ENCODE results near the gene C22orf15.

The C22orf15 gene

DNA sequence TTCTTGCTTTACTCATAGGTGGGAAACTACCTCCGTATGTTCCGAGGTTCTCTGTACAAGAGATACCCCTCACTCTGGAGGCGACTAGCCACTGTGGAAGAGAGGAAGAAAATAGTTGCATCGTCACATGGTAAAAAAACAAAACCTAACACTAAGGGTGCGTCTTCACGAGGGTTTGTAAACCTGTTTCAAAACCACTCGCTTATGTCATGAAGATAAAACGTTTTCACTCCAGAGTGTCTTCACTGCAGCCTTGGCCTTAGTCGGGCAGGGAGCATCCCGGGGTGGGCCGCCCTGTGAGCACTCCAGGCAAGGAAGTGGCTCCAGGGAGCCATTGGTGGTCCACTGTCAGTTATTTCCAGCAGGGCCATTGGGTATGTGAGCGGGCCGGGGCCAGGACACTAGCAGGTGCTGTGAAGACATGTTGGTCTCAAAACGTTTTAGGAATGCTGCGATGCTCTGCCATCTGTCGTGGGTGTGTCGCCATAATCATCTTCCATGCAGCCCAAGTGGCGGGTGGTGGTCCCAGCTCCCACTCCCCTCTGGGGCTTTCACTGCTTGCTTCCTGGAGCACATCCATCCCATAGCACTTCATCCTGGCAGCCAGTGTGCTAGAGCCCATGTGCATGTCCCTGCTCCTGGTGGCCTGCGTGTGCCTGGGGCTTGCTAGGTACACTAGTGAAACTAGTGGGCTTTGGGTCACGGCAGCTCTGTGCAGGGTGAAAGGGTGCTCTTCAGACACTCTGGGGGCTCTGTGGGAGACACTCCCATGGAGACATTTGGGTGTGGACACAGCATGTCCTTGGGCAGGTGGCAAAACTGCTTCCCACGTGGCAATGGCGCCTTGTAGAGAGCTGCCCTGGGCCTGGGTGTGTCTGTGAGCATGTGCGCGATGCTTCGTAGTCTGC, 29.2 kb downstream of the C22orf15 start:
- H3K4me3 ChIP-seq (ENCODE audit: low read depth, low read length), result no peak overlapping the region
- no peak for DNase-seq (ENCODE audit: low read depth, low spot score)
- TF ChIP-seq, protein P1, sequence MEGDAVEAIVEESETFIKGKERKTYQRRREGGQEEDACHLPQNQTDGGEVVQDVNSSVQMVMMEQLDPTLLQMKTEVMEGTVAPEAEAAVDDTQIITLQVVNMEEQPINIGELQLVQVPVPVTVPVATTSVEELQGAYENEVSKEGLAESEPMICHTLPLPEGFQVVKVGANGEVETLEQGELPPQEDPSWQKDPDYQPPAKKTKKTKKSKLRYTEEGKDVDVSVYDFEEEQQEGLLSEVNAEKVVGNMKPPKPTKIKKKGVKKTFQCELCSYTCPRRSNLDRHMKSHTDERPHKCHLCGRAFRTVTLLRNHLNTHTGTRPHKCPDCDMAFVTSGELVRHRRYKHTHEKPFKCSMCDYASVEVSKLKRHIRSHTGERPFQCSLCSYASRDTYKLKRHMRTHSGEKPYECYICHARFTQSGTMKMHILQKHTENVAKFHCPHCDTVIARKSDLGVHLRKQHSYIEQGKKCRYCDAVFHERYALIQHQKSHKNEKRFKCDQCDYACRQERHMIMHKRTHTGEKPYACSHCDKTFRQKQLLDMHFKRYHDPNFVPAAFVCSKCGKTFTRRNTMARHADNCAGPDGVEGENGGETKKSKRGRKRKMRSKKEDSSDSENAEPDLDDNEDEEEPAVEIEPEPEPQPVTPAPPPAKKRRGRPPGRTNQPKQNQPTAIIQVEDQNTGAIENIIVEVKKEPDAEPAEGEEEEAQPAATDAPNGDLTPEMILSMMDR (IDR thresholded peaks at IDR 0.05; ENCODE audit: low read depth, low read length), result no peak
- in situ Hi-C loops (cut with HindIII; ENCODE audit: low sequenced_read_pairs), result no loop called here

DNA sequence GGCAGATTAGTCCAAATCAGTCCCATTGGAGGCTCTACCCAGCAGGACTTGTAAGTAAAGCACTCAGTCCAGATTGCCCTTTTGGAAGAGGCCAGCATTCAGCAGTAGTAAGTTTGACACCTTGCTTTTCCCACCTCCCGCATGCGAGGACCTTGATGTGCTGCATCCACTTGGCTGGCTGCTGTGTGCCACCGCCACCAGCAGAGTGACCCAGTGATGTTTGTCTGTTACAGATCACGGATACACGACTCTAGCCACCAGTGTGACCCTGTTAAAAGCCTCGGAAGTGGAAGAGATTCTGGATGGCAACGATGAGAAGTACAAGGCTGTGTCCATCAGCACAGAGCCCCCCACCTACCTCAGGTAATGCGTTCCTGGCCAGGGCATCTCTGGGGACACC, 30.5 kb downstream of the C22orf15 start:
- TF ChIP-seq, protein P1 (IDR thresholded peaks at IDR 0.05; ENCODE audit: low read depth, low read length), result no peak
- DNase-seq (ENCODE audit: low read depth, low spot score), result no peak
- in situ Hi-C loops (cut with HindIII; ENCODE audit: low sequenced_read_pairs), result no loop called here

DNA sequence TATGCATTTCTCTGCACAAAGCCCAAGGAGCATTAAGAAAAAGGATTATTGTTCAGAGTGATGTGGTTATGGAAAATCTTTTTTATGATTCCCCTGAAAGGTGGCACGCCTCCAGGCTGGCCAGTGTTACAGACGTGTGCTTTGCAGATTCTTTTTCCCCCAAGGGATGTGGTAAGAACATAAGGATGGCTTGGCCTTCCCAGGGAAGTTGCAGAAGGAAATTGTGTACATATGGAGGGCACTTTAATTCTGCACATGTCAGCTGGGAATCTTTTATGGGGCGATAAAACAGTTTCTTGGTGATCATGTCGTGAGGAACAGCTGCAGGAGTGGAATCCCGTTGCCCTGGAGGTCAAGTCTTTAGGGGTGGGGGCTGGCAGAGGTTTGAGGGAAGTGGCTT, 33.7 kb downstream of the C22orf15 start:
- in situ Hi-C loops (cut with HindIII; ENCODE audit: low sequenced_read_pairs), result no loop called here
- DNase-seq (ENCODE audit: low read depth, low spot score), result no peak
- no peak overlapping the region for H3K4me3 ChIP-seq (ENCODE audit: low read depth, low read length)
- TF ChIP-seq, protein P1 (IDR thresholded peaks at IDR 0.05; ENCODE audit: low read depth, low read length), result no peak

More for the DNA sequence above, 30.5 kb downstream of the C22orf15 start:
- no peak overlapping the region for H3K4me3 ChIP-seq (ENCODE audit: low read depth, low read length)

- in situ Hi-C loops (cut with HindIII; ENCODE audit: low sequenced_read_pairs), result no loop called here
- TF ChIP-seq, protein P1 (IDR thresholded peaks at IDR 0.05; ENCODE audit: low read depth, low read length), result no peak
- DNase-seq (ENCODE audit: low read depth, low spot score), result no peak
- no peak overlapping the region for H3K4me3 ChIP-seq (ENCODE audit: low read depth, low read length)
Measured at GRCh38 chr22:23800297-23801237, 37.8 kb downstream of the C22orf15 start.

GRCh38 chr22:23801238-23801821, 38.5 kb downstream of the C22orf15 start:
- DNase-seq (ENCODE audit: low read depth, low spot score), result no peak
- in situ Hi-C loops (cut with HindIII; ENCODE audit: low sequenced_read_pairs), result no loop called here
- TF ChIP-seq, protein P1 (IDR thresholded peaks at IDR 0.05; ENCODE audit: low read depth, low read length), result no peak
- no peak overlapping the region for H3K4me3 ChIP-seq (ENCODE audit: low read depth, low read length)

GRCh38 chr22:23801886-23802377, 39.1 kb downstream of the C22orf15 start:
- no peak for DNase-seq (ENCODE audit: low read depth, low spot score)
- in situ Hi-C loops (cut with HindIII; ENCODE audit: low sequenced_read_pairs), result no loop called here
- TF ChIP-seq, protein P1 (IDR thresholded peaks at IDR 0.05; ENCODE audit: low read depth, low read length), result no peak
- no peak overlapping the region for H3K4me3 ChIP-seq (ENCODE audit: low read depth, low read length)
